SJCRH30 (cell line): Measurements from ENCODE around the gene KRI1. TPM values are rescaled to one million over a fixed set of nuclear protein-coding genes. Genes with fewer than 3 reads are reported as not detected.
A peak's percentile ranks its signal among the peaks of the same experiment; 100 is the strongest.
"Not testable (repeated sequence)": the region's sequence is repeated elsewhere in the genome, so short reads cannot be mapped to it uniquely, and the experiment has no call there.

Experiments
- DNase-seq, 2 experiments: peaks; one replicate each; pipeline ENCODE4 v3.0.0-alpha.2; 2015 to 2020
- H3K27ac ChIP-seq: fragments of 250-450 bp; sonication (Bioruptor Pico); 2 replicates; pipeline ENCODE4 v1.5.1; 2020; ENCODE audit warnings: mild to moderate bottlenecking, moderate library complexity
- H3K27me3 ChIP-seq: fragments of 250-450 bp; sonication (Bioruptor Pico); 2 replicates; pipeline ENCODE4 v1.5.1; 2020; ENCODE audit warnings: mild to moderate bottlenecking, moderate library complexity
- H3K36me3 ChIP-seq: fragments of 250-450 bp; sonication (Bioruptor Pico); 2 replicates; pipeline ENCODE4 v1.5.1; 2020; ENCODE audit warnings: mild to moderate bottlenecking, moderate library complexity
- H3K4me1 ChIP-seq: fragments of 250-450 bp; sonication (Bioruptor Pico); 2 replicates; pipeline ENCODE4 v1.5.1; 2020; ENCODE audit warnings: mild to moderate bottlenecking, moderate library complexity
- H3K4me3 ChIP-seq: fragments of 250-450 bp; sonication (Bioruptor Pico); 2 replicates; pipeline ENCODE4 v1.5.1; 2020; ENCODE audit warnings: mild to moderate bottlenecking, moderate library complexity
- H3K9me3 ChIP-seq: fragments of 250-450 bp; sonication (Bioruptor Pico); replicated peaks from 2 replicates; pipeline ENCODE4 v1.5.1; 2020; ENCODE audit warnings: mild to moderate bottlenecking, moderate library complexity
- total RNA-seq: library from RNA; depleted of rRNA; stranded (reverse); fragments of >200 nt; shearing (Covaris generic); gene quantifications from 2 replicates; pipeline ENCODE4 v1.2.3, GENCODE V29; 2014

Gene KRI1
- total RNA-seq, 1 experiment from 2014 or later, result 25.5 TPM

GRCh38 chr19:10549733-10550132, 16.1 kb downstream of the KRI1 start:
- Histone ChIP-seq H3K27ac (no peak overlapping the region), H3K9me3 (no peaks in the 10 kb centered on the region), H3K36me3 (peaks cover 28% of the 10 kb centered on the region), H3K4me1 (no peaks in the 10 kb centered on the region), H3K27me3 (no peaks in the 10 kb centered on the region), H3K4me3 (no peak overlapping the region)
- no peak for DNase-seq

DNA sequence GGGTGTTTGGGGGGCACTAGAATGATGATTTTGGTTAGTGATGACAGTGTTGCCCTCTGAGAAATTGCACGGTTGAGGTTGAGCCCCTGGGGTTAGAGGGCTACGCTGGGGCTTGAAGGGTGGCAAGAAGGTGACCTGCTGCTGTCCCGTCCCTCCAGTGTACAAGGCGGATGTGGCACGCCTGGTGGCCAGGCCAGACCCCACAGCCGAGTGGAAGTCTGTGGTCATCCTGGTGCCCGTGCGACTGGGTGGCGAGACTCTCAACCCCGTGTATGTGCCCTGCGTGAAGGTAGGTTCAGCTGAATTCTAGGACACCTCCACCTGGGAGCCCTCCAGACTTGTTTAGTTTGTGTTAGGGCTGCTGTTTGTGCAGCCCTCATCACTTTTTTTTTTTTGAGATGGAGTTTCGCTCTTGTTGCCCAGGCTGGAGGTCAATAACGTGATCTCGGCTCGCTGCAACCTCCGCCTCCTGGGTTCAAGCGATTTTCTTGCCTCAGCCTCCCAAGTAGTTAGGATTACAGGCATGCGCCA, 17.0 kb downstream of the KRI1 start:
- Histone ChIP-seq H3K36me3 (peaks cover 21% of the 10 kb centered on the region), H3K4me3 (no peak overlapping the region), H3K27me3 (no peaks in the 10 kb centered on the region), H3K4me1 (no peaks in the 10 kb centered on the region), H3K9me3 (no peaks in the 10 kb centered on the region), H3K27ac (no peak overlapping the region)
- no peak for DNase-seq

- H3K4me3 ChIP-seq, result no peak overlapping the region
- H3K27ac ChIP-seq, result no peak overlapping the region
- peaks cover 3% of the 10 kb centered on the region for H3K36me3 ChIP-seq
- no peaks in the 10 kb centered on the region for H3K4me1 ChIP-seq
- no peak for DNase-seq
- no peaks in the 10 kb centered on the region for H3K9me3 ChIP-seq
- H3K27me3 ChIP-seq, result no peaks in the 10 kb centered on the region
Measured at GRCh38 chr19:10546817-10547216, 19.0 kb downstream of the KRI1 start.

GRCh38 chr19:10544753-10545251, 21.0 kb downstream of the KRI1 start:
- Histone ChIP-seq H3K4me3 (no peak overlapping the region), H3K27ac (no peak overlapping the region), H3K4me1 (no peaks in the 10 kb centered on the region), H3K9me3 (no peaks in the 10 kb centered on the region), H3K36me3 (peaks cover 3% of the 10 kb centered on the region), H3K27me3 (no peaks in the 10 kb centered on the region)
- no peak for DNase-seq

DNA sequence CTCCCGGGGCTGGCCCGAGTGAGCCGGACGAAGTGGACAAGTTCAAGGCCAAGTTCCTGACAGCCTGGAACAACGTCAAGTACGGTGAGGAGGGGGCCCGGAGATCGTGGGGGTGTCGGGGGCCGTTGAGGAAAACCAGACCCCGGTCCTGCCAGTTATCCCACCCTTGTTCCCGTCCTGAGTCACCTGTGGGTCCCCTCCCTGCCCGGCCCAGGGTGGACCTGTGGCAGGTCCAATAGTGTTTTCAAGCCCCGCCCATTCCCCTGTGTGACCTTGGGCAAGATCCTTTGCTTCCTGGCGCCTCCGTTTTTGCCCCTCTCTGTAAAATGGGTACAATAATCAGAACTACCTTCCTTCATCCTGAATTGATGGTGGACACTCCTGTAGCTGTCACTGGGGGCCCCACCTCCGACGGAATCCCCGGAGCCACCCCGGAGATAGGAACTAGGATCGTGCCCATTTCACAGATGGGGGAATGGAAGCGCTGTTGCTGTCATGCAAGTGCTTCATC, 21.5 kb downstream of the KRI1 start:
- Histone ChIP-seq H3K4me3 (peak overlapping the region; percentile 98), H3K9me3 (no peaks in the 10 kb centered on the region), H3K4me1 (no peaks in the 10 kb centered on the region), H3K27me3 (no peaks in the 10 kb centered on the region), H3K27ac (peak overlapping the region; percentile 51; the same call in 1 of the 2 replicates), H3K36me3 (no peaks in the 10 kb centered on the region; the same call in 1 of the 2 replicates)
- no peak for DNase-seq

DNA sequence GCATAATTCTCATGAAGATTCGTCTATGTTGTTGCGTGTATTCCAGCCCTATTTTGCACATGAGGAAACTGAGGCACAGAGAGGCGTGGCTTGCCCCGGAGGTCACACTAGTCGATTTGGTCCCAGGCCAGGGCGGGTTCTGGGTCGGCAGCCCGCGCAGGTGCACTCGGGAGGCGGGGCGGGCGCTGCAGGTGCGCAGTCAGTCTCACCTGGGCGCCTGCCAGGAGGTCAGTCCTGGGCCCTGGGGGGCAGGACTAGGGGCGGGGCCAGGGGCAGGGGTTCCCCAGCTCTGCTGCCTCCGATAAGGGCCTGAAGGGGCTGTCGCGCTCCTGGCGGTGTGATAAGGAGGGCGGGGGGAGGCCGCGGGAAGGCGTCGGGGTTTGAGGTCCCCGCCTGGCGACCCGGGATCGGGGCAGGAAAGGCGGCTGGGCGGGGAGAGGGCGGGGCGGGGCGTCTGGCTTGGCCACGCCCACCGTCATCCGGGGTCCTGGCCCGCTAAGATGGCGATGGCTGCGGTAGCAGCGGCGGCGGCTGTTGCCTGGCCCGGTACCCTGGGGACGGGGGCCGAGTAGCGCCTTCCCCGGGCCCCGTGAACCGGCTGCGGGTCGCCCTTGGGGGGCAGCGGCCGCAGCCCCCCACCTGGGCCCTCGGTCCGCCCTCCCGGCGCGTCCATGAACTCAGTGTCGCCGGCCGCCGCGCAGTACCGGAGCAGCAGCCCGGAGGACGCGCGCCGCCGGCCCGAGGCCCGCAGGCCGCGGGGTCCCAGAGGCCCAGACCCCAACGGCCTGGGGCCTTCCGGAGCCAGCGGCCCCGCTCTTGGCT, 22.2 kb downstream of the KRI1 start, which contains the start of gene ATG4D:
ATG4D (plus strand) TSS at position 485 of the 822 bp plus-strand sequence; CDS start at position 672, 187 bp downstream.
- H3K9me3 ChIP-seq, result no peaks in the 10 kb centered on the region
- DNase-seq, result peak; percentile 74 to 85
- H3K27me3 ChIP-seq, result no peaks in the 10 kb centered on the region
- no peaks in the 10 kb centered on the region for H3K36me3 ChIP-seq
- H3K4me3 ChIP-seq, result peak within 1 kb of the TSS; percentile 98
- no peaks in the 10 kb centered on the region for H3K4me1 ChIP-seq
- peak within 1 kb of the TSS; percentile 51; the same call in 1 of the 2 replicates for H3K27ac ChIP-seq

DNA sequence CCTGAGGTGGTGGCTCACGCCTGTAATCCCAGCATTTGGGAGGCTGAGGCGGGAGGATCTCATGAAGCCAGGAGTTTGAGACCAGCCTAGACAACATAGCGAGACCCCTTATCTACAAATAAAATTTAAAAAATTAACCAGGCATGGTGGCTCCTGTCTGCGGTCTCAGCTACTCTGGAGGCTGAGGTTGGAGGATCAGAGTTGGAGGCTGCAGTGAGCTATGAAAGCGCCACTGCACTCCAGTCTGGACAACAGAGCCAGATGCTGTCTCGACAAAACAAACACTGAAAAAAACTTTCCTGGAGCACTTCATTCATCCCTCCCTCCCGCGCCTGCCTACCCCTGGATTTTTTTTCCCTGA, 22.8 kb downstream of the KRI1 start:
- Histone ChIP-seq H3K4me1 (no peaks in the 10 kb centered on the region), H3K9me3 (no peaks in the 10 kb centered on the region), H3K4me3 (no peak overlapping the region), H3K27ac (no peak overlapping the region), H3K27me3 (no peaks in the 10 kb centered on the region), H3K36me3 (no peaks in the 10 kb centered on the region)
- no peak for DNase-seq

DNA sequence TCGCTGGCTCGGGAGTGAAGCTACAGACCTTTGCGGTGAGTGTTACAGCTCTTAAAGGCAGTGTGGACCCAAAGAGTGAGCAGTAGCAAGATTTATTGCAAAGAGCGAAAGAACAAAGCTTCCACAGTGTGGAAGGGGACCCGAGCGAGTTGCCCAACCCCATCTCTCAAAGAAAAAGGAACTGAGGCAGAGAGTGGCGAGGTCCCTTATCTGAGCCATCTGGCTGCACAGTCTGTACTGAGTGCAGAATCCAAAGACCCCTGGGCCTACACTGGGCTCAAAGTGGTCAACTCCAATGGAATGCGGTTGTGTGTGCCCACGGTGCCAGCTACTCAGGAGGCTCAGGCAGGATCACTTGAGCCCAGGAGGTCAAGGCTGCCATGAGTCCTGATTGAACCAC, 26.8 kb downstream of the KRI1 start:
- H3K36me3 ChIP-seq, H3K9me3 ChIP-seq, H3K4me3 ChIP-seq, DNase-seq, H3K27ac ChIP-seq, H3K4me1 ChIP-seq, H3K27me3 ChIP-seq: not testable (repeated sequence)

- no peak for DNase-seq
- Histone ChIP-seq H3K27ac (no peak overlapping the region), H3K4me1 (peaks cover 3% of the 10 kb centered on the region; the same call in 1 of the 2 replicates), H3K4me3 (no peak overlapping the region), H3K9me3 (no peaks in the 10 kb centered on the region), H3K36me3 (no peaks in the 10 kb centered on the region), H3K27me3 (no peaks in the 10 kb centered on the region)
Measured at GRCh38 chr19:10538204-10538983, 27.4 kb downstream of the KRI1 start.

DNA sequence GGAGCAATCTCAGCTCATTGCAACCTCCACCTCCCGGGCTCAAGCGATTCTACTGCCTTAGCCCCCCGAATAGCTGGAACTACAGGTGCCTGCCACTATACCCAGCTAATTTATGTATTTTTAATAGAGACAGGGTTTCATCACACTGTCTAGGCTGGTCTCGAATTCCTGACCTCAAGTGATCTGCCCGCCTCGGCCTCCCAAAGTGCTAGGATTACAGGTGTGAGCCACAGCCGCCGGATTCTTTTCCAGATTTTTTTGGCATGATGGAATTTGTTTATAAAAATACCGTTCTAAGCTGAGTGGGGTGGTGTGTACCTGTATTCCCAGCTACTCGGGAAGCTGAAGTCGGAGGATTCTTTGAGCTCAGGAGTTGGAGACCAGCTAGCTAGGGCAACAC, 28.1 kb downstream of the KRI1 start:
- DNase-seq, result no peak
- H3K9me3 ChIP-seq, result no peaks in the 10 kb centered on the region
- H3K27me3 ChIP-seq, result no peaks in the 10 kb centered on the region
- no peaks in the 10 kb centered on the region for H3K36me3 ChIP-seq
- no peak overlapping the region for H3K4me3 ChIP-seq
- peaks cover 3% of the 10 kb centered on the region; the same call in 1 of the 2 replicates for H3K4me1 ChIP-seq
- H3K27ac ChIP-seq, result no peak overlapping the region

DNA sequence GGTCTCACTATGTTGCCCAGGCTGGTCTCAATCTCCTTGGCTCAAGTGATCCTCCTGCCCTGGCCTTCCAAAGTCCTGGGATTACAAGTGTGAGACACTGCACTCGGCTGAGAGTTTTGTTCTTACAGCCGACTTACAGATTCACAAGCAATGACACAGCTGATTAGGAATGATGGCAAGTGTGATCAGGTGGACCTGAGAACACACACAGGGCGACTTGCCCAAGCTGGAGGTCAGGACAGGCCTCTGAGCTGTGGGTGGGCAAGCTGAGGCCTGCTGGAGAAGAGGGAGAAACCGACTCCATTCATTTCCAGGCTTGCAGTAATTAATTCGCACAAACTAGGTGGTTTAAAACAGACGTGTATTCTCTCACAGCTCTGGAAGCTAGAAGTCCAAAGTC, 30.2 kb downstream of the KRI1 start:
- no peak for DNase-seq
- Histone ChIP-seq H3K36me3 (no peaks in the 10 kb centered on the region), H3K27me3 (no peaks in the 10 kb centered on the region), H3K27ac (no peak overlapping the region), H3K4me3 (no peak overlapping the region), H3K9me3 (no peaks in the 10 kb centered on the region), H3K4me1 (peaks cover 3% of the 10 kb centered on the region; the same call in 1 of the 2 replicates)

GRCh38 chr19:10533646-10534386, 32.0 kb downstream of the KRI1 start:
- no peaks in the 10 kb centered on the region for H3K27me3 ChIP-seq
- no peak overlapping the region for H3K4me3 ChIP-seq
- no peak overlapping the region for H3K27ac ChIP-seq
- H3K9me3 ChIP-seq, result no peaks in the 10 kb centered on the region
- no peaks in the 10 kb centered on the region for H3K36me3 ChIP-seq
- H3K4me1 ChIP-seq, result peaks cover 3% of the 10 kb centered on the region; the same call in 1 of the 2 replicates
- no peak for DNase-seq

GRCh38 chr19:10532457-10532856, 33.4 kb downstream of the KRI1 start:
- no peak overlapping the region for H3K4me3 ChIP-seq
- H3K27me3 ChIP-seq, result no peaks in the 10 kb centered on the region
- H3K27ac ChIP-seq, result no peak overlapping the region
- peaks cover 3% of the 10 kb centered on the region; the same call in 1 of the 2 replicates for H3K4me1 ChIP-seq
- H3K9me3 ChIP-seq, result no peaks in the 10 kb centered on the region
- no peak for DNase-seq
- no peaks in the 10 kb centered on the region for H3K36me3 ChIP-seq

DNA sequence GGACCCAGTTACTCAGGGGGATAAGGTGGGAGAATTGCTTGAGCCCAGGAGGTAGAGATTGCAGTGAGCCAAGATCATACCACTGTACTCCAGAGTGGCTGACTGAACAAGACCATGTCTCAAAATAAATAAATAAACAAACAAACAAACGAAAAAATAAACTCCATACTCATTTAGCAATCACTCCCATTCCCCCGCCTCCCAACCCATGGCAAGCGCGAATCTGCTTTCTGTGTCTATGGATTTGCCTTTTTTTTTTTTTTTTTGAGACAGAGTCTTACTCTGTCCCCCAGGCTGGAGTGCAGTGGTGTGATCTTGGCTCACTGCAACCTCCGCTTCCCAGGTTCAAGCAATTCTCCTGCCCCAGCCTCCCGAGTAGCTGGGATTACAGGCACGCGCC, 38.9 kb downstream of the KRI1 start:
- H3K27ac ChIP-seq, DNase-seq, H3K36me3 ChIP-seq, H3K4me3 ChIP-seq, H3K27me3 ChIP-seq, H3K9me3 ChIP-seq, H3K4me1 ChIP-seq: not testable (repeated sequence)
